ENCODE results near the gene GPATCH4. TPM values are rescaled to one million over a fixed set of nuclear protein-coding genes. Genes with fewer than 3 reads are reported as not detected.

The GPATCH4 gene
- total RNA-seq, 1 experiment from 2014 or later: 39.4 TPM

GRCh38 chr1:156581661-156582387 is 19.5 kb downstream of the GPATCH4 start:
- H3K9ac ChIP-seq (ENCODE audit: low read length): no peak overlapping the region
- no peak overlapping the region for H3K4me2 ChIP-seq (ENCODE audit: low read length)
- ChIA-PET POLR2A (no interaction called here), RAD21 (ENCODE audit: low non-redundant PET in 1 of 2, low total read pairs in 2 of 2, uncharacterized antibody in 2 of 2, unreplicated experiment in 2 of 2) (no interaction called here), CTCF (no interaction called here)
- H3K27ac ChIP-seq (ENCODE audit: low read depth, low read length): no peak overlapping the region
- H3K79me2 ChIP-seq (ENCODE audit: insufficient read depth, low read length): no peaks in the 10 kb centered on the region
- no peaks in the 10 kb centered on the region for H3K9me2 ChIP-seq (ENCODE audit: insufficient read depth)
- H3K4me3 ChIP-seq (replicated peaks in 1 of 2; ENCODE audit: low read depth in 1 of 2, low read length in 2 of 2): no peak overlapping the region
- no peak for ATAC-seq
- TF ChIP-seq ZNF274 (IDR thresholded peaks at IDR 0.05; ENCODE audit: low read depth, low read length): no peak
- no peak for TF ChIP-seq ZFX (IDR thresholded peaks at IDR 0.05)
- no peak for TF ChIP-seq POLR2AphosphoS5 (IDR thresholded peaks at IDR 0.05; ENCODE audit: low read depth, low read length)
- TF ChIP-seq EZH2 (IDR thresholded peaks at IDR 0.05): no peak
- no peak for TF ChIP-seq ELF1 (IDR thresholded peaks at IDR 0.05; ENCODE audit: borderline replicate concordance, low read depth)
- TF ChIP-seq CTCF (IDR thresholded peaks at IDR 0.05 in 2 of 3, conservative IDR thresholded peaks at IDR 0.05 in 1 of 3; ENCODE audit: borderline replicate concordance in 1 of 3, insufficient read depth in 1 of 3, low read depth in 2 of 3, low read length in 2 of 3): no peak
- TF ChIP-seq EGR1 (IDR thresholded peaks at IDR 0.05; ENCODE audit: low read depth): no peak
- TF ChIP-seq YY1 (IDR thresholded peaks at IDR 0.05; ENCODE audit: extremely low read depth, insufficient replicate concordance, low read depth, low read length): no peak
- TF ChIP-seq RAD21 (IDR thresholded peaks at IDR 0.05; ENCODE audit: low read depth): no peak
- TF ChIP-seq POLR2A (IDR thresholded peaks at IDR 0.05; ENCODE audit: borderline replicate concordance, extremely low read depth, insufficient read depth, insufficient read length): no peak
- no peak for TF ChIP-seq JUND (IDR thresholded peaks at IDR 0.05)
- no peak for TF ChIP-seq CEBPB (IDR thresholded peaks at IDR 0.05; ENCODE audit: low read depth)
- TF ChIP-seq, protein P1, sequence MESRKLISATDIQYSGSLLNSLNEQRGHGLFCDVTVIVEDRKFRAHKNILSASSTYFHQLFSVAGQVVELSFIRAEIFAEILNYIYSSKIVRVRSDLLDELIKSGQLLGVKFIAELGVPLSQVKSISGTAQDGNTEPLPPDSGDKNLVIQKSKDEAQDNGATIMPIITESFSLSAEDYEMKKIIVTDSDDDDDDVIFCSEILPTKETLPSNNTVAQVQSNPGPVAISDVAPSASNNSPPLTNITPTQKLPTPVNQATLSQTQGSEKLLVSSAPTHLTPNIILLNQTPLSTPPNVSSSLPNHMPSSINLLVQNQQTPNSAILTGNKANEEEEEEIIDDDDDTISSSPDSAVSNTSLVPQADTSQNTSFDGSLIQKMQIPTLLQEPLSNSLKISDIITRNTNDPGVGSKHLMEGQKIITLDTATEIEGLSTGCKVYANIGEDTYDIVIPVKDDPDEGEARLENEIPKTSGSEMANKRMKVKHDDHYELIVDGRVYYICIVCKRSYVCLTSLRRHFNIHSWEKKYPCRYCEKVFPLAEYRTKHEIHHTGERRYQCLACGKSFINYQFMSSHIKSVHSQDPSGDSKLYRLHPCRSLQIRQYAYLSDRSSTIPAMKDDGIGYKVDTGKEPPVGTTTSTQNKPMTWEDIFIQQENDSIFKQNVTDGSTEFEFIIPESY (IDR thresholded peaks at IDR 0.05; ENCODE audit: extremely low read depth, insufficient replicate concordance, low read length): no peak
- TF ChIP-seq, protein P2, sequence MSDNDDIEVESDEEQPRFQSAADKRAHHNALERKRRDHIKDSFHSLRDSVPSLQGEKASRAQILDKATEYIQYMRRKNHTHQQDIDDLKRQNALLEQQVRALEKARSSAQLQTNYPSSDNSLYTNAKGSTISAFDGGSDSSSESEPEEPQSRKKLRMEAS (IDR thresholded peaks at IDR 0.05): no peak
- no peak for TF ChIP-seq TCF7L2 (IDR thresholded peaks at IDR 0.05; ENCODE audit: borderline replicate concordance, extremely low read depth, insufficient read depth, insufficient read length)
- no peak for TF ChIP-seq FOSL1 (IDR thresholded peaks at IDR 0.05; ENCODE audit: low read depth)
- intact Hi-C loops (cut with micrococcal nuclease): no loop called here
- H4K20me1 ChIP-seq (ENCODE audit: insufficient read depth): no peaks in the 10 kb centered on the region
- no peaks in the 10 kb centered on the region for H3K9me3 ChIP-seq (ENCODE audit: control insufficient read depth in 1 of 2, insufficient read depth in 1 of 2, low read depth in 1 of 2, low read length in 2 of 2)
- no peak overlapping the region for H2AFZ ChIP-seq (ENCODE audit: low read depth, low read length, poor library complexity, severe bottlenecking)
- H3K4me1 ChIP-seq (ENCODE audit: control insufficient read depth in 1 of 2, insufficient read depth in 2 of 2, low read length in 2 of 2): peaks cover 11 to 18% of the 10 kb centered on the region in 2 experiments
- no peaks in the 10 kb centered on the region for H3K36me3 ChIP-seq (ENCODE audit: control insufficient read depth in 1 of 2, insufficient read depth in 2 of 2, low read length in 2 of 2)
- BruUV-seq (replicated peaks): no TSS peak
- no peaks in the 10 kb centered on the region for H3K27me3 ChIP-seq (ENCODE audit: insufficient read depth, low read length)
- no peak for DNase-seq (ENCODE audit: low read depth, low spot score)

All from HCT116 (cell line).